NCI-H510A treated with DMSO at 0.1 percent for 48 hours (cell line): Measurements from ENCODE around the gene KAT2B.
A peak's percentile ranks its signal among the peaks of the same experiment; 100 is the strongest.

ENCODE experiments used
- DNase-seq: peaks from one replicate; lab custom pipeline; 2025; lab: John Stamatoyannopoulos, UW

Gene KAT2B

DNA sequence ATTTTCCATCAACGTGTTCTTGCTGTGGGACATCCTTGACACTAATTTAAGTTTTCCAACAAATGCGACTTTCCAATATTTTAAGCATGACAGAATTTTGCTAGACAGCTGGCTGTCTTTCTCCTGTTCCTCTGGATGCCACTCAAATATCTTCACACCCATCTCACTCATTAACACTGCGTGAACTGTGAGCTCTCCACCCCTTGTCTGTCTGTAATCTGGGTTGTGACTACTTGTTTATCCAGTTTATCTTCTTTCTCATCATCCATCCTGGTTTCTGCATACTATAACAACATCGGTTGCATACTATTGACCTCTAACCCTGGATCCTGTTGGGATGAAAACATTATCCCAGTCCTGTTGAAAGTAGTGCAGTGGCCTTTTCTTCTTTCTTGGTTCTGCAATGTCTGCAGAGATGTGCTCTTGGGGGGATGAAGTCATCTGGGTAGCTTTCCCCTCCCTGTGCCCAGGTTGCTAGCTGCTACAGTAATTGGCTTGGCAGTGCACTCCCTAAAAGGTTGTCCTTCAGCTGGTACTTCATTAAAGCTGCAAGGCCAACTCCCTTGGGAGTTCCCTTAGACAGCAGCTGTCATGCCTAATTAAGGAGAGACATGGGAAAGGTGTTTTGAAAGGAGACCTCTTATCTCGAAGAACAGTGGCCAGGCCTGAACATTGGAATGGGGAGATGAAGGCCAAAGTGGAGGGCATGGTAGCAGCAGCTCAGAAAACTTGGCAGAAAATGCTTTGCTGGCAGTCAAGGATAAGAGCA, 24.7 kb downstream of the KAT2B start:
- no peak for DNase-seq

DNA sequence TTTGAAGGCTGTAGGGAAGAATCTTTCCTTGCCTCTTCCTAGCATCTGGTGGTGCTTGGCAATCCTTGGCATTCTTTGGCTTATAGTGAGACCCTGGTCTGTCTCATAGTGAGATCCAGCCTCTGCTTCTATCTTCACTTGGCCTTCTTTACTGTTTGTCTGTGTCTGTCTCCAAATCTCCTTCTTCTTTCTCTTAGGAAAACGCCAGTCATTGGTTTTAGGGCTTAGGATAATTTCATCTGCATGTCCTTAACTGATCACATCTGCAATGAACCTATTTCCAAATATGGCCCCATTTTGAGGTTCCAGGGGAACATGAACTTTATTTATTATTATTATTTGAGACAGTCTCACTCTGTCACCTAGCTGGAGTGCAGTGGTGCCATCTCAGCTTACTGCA, 25.8 kb downstream of the KAT2B start:
- DNase-seq: no peak

GRCh38 chr3:20066850-20067617, 26.8 kb downstream of the KAT2B start:
- DNase-seq: no peak

DNA sequence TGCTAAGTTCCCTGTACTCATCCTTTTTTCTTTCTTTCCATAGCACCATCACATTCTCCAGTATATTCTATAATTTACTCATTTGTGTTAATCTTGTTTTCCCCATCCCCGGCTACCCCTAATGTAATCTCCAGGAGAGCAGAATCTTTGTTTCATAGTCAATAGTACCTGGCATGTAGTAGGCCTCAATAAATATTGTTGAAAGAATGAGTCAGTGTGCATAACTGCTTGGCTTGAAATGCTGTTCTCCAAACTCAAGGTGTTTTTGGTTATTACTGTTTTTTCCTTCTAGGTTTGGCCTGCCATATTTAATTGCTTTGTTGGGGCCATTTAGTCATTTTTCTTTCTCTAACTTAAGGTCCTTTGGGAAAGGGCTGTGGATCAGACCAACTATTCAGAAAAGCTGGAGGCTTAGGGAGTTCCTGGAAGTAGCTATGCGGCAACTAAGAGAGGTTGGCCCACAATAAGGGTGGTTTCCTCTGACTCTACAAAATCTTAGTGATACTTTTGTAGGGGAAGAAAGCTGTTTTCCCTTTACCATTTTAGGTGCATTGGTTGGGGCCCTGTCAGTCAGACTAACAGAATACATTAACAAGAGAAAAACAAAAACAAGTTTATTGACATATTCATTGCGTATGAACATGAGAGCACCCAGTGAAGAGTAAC, 28.4 kb downstream of the KAT2B start:
- DNase-seq: no peak

- DNase-seq: no peak
Observed at GRCh38 chr3:20069178-20069532, 28.9 kb downstream of the KAT2B start.

GRCh38 chr3:20071175-20071574, 30.9 kb downstream of the KAT2B start:
- no peak for DNase-seq

DNA sequence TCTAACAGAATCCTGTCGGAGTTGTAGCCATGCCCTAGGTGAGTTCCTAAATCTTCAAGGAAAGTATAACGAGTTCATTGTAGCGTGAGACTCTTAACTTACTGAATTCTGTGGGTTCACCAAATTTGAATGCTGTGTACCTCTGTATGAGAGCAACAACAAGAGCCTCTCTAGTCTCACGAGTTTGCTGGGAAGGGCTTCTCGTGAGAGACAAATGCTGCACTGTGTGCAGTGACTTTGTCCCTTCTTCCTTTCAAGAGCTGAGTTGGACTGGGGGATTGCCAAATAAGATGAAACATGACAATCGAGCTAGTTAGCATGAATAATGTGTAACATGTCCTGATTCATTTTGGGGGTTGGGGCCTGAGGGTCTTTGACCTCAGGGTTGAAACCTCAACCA, 32.2 kb downstream of the KAT2B start:
- DNase-seq: no peak

DNA sequence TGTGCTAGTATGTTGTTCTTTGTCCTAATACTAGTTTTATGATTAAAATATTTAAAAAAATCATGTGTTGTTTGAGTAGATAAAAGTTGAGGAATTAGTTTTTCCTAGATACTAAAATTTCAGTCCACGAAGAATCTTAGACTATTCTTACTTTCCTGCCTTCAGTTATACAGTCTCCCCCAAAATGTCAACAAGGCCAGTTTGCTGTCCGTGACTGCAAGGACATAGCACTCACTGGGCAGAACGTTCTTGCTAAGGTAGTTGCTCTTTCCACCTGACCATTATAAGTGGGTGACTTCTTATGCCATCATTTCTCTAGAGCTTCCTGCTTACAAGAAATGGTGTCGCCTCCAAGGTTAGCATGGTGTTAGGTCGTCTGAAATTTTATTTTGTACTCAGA, 32.8 kb downstream of the KAT2B start:
- DNase-seq: no peak

DNA sequence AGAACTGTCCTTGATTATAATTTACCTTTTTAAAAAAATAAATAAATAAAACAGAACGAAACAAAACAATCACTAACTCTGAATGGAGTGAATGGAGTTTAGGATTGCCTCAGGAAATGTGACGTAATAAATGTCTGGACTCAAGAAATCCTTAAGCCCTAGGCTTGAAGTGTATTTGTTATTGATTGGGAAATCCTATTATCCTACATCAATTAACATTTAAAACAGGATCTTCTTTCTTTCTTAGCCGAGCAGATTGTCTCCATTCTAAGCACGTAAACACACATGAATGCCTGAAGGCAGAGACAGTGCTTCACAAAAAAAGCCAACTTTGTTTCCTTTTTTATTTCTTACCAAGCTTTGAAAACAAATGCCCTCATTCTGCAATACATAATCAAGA, 33.4 kb downstream of the KAT2B start:
- no peak for DNase-seq

- DNase-seq: no peak
Observed at GRCh38 chr3:20074226-20075063, 34.2 kb downstream of the KAT2B start.

- DNase-seq: no peak
Observed at GRCh38 chr3:20075197-20075596, 35.0 kb downstream of the KAT2B start.

GRCh38 chr3:20076296-20076997, 36.2 kb downstream of the KAT2B start:
- no peak for DNase-seq

- no peak for DNase-seq
Observed at GRCh38 chr3:20077068-20077467, 36.8 kb downstream of the KAT2B start.

GRCh38 chr3:20078194-20078714, 38.0 kb downstream of the KAT2B start:
- DNase-seq: peak; percentile 20

DNA sequence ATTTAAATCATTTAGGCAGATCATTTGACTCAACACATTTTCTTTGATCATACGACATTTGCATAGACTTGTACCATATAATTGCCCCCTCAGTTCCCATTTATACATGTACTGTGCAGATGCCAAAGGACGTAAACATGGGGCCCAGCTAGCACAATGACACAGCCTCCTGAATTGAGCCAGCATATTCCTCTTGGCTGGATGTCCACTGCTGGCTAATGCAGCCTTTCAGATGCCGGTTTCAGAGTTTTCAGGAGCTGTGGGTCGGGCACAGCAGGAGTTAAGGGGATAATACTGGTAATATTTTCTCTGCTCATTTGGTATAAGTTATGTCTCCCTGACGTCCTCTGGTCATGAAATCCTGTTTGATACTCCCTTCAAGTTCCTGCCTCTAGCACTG, 39.4 kb downstream of the KAT2B start:
- no peak for DNase-seq

GRCh38 chr3:20080956-20081554, 40.8 kb downstream of the KAT2B start:
- DNase-seq: peak; percentile 41

GRCh38 chr3:20083253-20083652, 43.0 kb downstream of the KAT2B start:
- DNase-seq: no peak

DNA sequence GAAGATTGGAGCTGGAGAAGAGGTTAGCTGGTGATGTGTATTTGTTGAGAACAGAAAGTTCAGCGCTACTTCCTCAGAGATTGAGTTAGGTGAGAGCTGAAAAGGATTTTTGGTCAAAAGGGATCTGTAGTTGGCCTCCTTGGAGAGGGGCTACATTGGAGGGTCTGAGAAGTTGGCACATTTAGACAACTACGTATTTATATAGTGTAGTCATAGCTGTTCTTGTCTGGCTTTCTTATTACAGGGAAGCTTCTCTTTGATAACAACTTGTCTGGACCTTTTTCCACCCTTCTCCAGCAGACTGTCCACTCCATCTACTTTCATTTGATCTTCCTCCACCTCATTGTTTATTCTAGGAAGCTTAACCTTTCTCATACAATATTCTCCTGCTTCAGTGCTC, 43.7 kb downstream of the KAT2B start:
- no peak for DNase-seq

DNA sequence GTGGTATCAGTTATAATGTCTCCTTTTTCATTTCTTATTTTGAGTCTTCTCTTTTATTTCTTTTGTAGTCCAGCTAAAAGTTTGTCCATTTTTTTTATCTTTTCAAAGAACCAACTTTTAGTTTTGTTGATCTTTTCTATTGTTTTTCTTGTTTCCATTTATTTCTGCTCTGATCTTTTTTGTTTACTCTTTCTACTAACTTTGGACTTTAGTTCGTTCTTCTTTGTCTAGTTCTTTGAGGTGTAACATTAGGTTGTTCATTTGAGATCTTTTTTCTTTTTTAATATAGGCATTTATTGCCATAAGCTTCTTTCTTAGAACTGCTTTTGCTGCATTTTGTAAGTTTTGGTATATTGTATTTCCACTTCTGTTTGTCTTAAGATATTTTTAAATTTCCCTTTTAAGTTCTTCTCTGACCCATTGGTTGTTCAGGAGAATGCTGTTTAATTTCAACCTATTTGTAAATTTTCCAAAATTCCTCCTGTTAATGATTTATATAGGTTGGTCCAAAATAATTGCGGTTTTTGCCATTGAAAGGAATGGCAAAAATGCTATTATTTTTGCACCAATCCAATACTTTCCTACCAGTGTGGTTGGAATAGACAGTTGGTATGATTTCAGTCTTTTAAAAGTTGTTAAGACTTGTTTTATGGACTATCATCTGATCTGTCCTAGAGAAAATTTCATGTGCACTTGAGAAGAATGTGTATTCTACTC, 51.2 kb downstream of the KAT2B start:
- no peak for DNase-seq

GRCh38 chr3:20095470-20095869, 55.2 kb downstream of the KAT2B start:
- DNase-seq: no peak
